Measurements from ENCODE around the gene FHAD1.

The FHAD1 gene

DNA sequence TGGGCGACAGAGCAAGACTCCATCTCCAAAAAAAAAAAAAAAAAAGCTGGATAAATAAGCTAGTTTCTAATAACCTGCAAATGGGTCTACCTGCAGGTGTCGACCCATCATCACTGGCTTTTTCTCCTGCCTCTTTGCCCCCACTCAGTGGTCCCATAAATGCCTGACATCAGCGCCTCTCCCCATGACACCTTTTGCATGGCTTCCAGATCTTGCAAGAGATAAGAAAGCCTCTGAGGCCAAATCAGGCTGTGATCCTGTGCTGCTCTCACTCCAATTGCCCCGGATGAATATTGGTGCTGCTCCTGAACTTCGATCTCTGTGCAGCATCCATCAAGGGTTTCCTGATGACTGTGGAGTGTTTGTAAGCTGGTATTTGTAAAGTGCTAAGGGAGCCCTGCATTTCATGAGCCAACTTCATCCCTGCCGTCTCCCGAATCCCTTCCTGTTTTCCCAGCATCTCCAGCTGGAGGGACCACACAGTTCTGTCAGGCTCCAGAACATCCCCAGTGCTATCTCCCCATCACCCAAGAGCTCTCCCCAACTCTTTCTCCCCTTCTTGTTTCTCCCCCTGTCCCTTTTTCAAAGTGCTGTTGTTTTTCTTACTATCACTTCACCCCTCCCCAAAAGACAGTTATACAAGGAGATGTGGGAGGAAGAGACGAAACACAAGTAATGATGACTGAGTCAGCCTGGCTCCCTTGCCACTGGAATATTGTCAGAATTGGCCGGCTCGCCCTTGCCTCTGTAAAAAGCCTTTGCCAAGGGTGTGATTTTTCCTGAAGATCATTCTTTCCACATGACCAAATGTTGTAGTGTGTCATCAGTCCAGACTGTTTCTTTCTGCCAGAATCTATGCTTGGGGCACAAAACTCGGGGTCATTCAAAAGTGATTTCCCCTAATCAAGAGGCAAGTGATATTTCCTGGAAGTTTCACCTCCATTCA, 159.9 kb downstream of the FHAD1 start:
- peak; percentile 71 for DNase-seq (ENCODE audit: low read depth, low spot score)

DNA sequence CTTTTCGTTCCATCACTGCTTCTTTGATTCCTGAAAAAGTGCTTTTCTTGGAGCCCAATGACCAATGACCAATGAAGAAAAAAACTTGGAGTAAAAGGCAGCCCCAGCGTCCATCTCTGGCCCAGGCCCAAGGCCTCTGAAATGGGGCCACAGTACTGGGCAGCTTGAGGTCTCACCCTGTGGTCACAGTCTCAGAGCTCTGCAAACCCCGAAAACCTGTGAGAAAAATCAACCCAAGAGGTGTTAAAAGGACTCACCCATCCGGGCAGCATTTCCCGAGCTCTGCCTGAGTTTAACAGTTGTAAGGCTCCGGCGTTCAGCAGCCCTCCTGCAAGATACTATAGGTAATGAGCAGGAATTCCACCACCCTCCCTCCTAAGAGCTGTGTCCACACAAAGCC, 160.6 kb downstream of the FHAD1 start:
- no peak overlapping the region for H3K4me3 ChIP-seq (ENCODE audit: low read depth, low read length)
- DNase-seq (ENCODE audit: low read depth, low spot score) = no peak
- no peak for TF ChIP-seq CTCF (IDR thresholded peaks at IDR 0.05; ENCODE audit: low read depth, low read length)
- in situ Hi-C loops (cut with HindIII; ENCODE audit: low sequenced_read_pairs) = no loop called here

More for the DNA sequence above, 159.9 kb downstream of the FHAD1 start:
- in situ Hi-C loops (cut with HindIII; ENCODE audit: low sequenced_read_pairs) = no loop called here
- TF ChIP-seq CTCF (IDR thresholded peaks at IDR 0.05; ENCODE audit: low read depth, low read length) = no peak
- no peak overlapping the region for H3K4me3 ChIP-seq (ENCODE audit: low read depth, low read length)

DNA sequence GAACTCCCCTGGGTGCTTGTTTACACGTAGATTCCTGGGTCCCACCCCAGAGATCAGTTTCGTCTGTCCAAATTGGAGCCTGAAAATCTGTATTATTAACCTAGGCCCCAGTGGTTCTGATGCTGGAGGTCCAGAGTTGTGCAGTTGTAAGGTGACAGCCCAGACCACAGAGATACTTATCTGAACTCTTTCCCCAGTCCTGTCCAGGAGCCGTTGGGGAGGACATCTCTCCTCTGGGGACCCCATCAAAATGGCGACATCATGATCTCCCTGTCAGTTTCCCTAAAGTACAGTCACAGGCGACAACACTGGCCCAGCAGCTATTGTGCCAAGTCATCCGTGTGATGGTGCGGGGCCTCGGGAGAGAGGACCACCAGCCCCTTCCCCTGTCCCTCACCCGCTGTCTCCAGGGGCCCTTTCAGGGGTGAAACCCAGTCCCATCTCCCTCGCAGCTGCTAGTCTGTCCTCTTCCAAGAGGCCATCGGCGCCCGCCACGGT, 161.9 kb downstream of the FHAD1 start:
- TF ChIP-seq CTCF (IDR thresholded peaks at IDR 0.05; ENCODE audit: low read depth, low read length) = no peak
- in situ Hi-C loops (cut with HindIII; ENCODE audit: low sequenced_read_pairs) = no loop called here
- no peak for DNase-seq (ENCODE audit: low read depth, low spot score)
- peak overlapping the region; percentile 84 for H3K4me3 ChIP-seq (ENCODE audit: low read depth, low read length)

DNA sequence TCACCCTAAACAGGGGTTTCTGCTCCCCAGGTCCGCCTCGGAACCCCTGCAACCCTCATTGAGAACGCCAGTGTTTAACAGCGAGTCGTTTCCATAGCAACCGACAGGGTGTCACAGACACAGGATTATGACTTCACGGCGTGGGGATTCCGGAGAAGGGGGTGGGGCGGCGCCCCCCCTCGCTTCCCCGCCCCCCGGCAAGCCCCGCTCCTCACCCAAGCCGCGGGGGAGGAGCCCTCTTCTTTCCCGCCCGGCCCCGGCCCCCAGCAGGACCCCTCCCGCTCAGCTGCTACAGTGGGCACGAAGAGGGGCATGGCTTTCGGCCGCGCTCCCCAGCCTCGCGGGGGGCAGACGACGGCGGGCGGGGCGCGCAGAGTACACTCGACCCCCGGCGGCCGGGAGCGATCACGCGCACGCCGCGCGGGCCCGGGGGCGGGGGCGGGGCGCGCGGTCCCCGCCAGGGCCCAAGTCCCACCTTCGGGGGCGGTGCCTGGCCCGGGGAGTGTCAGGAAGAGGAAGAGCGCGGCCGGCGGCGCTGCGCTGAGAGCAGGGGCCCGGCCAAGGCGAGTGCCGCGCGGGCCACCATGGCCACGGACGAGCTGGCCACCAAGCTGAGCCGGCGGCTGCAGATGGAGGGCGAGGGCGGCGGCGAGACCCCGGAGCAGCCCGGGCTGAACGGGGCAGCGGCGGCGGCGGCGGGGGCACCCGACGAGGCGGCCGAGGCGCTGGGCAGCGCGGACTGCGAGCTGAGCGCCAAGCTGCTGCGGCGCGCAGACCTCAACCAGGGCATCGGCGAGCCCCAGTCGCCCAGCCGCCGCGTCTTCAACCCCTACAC, 162.6 kb downstream of the FHAD1 start, which contains the start of gene EFHD2:
Gene EFHD2 (plus strand): TSS at position 501 of the 835 bp plus-strand sequence. CDS start 84 bp downstream, at position 585.
- peak; percentile 65 for DNase-seq (ENCODE audit: low read depth, low spot score)
- no peak for TF ChIP-seq CTCF (IDR thresholded peaks at IDR 0.05; ENCODE audit: low read depth, low read length)
- in situ Hi-C loops (cut with HindIII; ENCODE audit: low sequenced_read_pairs) = loop anchor here (10.0 kb wide), 1 partner anchor 85 kb away; no protein-coding TSS in a partner anchor
- peak within 1 kb of the TSS; percentile 84 for H3K4me3 ChIP-seq (ENCODE audit: low read depth, low read length)

DNA sequence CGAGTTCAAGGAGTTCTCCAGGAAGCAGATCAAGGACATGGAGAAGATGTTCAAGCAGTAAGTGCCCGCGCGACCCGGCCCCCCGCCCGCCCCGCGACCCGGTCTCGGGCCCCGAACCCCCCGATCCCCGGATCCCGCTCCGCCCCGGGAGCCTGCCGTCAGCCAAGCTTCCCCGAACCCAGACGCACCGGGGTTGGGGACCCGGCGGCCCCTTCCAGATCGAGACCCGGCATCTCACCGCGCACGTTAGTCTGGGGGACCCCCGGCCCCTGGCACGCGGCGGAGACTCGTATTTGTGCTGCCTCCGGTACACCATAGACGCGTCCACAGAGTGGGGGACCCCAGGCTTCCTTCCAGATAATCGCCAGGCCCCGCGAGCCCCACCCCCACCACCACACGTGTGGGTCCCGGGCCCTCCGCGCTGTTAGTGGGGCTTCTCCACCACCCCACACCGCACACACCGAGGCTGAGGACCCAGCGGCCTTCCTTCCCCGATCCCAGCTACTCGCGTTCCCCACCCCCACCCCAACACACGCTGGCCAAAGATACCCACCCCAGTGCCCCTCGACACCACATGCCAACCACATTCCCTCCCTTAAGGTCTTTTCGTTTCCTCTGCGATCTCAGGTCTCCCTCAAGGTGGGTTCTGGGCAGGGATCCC, 163.3 kb downstream of the FHAD1 start:
- in situ Hi-C loops (cut with HindIII; ENCODE audit: low sequenced_read_pairs) = loop anchor here (10.0 kb wide), 1 partner anchor 86 kb away; no protein-coding TSS in a partner anchor
- no peak for DNase-seq (ENCODE audit: low read depth, low spot score)
- no peak for TF ChIP-seq CTCF (IDR thresholded peaks at IDR 0.05; ENCODE audit: low read depth, low read length)
- peak overlapping the region; percentile 84 for H3K4me3 ChIP-seq (ENCODE audit: low read depth, low read length)

DNA sequence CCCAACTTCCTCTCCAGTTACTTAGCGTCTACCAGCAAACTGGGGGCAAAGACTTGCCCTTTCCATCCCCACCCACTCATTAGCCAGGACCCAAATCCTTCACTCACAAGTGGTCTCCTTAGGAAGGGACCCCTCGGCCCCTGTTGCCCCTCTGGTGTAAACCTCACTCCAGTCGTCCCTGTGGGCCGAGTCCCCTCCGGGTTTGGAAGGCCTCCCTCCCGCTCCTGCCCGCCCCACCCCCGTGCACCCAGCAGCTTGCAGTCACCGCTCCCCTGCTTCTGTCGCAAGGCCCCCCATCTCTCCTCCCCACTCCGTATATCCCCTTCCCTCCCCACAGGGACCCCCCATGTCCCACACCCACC, 163.8 kb downstream of the FHAD1 start:
- DNase-seq (ENCODE audit: low read depth, low spot score) = no peak
- in situ Hi-C loops (cut with HindIII; ENCODE audit: low sequenced_read_pairs) = loop anchor here (10.0 kb wide), 1 partner anchor 86 kb away; no protein-coding TSS in a partner anchor
- TF ChIP-seq CTCF (IDR thresholded peaks at IDR 0.05; ENCODE audit: low read depth, low read length) = no peak
- H3K4me3 ChIP-seq (ENCODE audit: low read depth, low read length) = peak overlapping the region; percentile 84
